Thyroid gland (tissue), 4 donors: ENCODE results near the gene ALG8. TPM values are rescaled to one million over a fixed set of nuclear protein-coding genes. Genes with fewer than 3 reads are reported as not detected.

ENCODE experiments used
- DNase-seq, 2 donors: peaks; one replicate each; pipeline ENCODE4 v3.0.0-alpha.2; 2019
- H3K27ac ChIP-seq, 3 donors: fragments of 200-600 bp; sonication (generic); 1 replicate in 2 of 3; 2 replicates in 1 of 3; pipeline ENCODE4 v1.5.1; 2016 to 2019; ENCODE audit warnings: mild to moderate bottlenecking in 1 of 3, moderate library complexity in 1 of 3
- H3K27me3 ChIP-seq: fragments of 200-600 bp; sonication (generic); one replicate; pipeline ENCODE4 v1.5.1; 2019
- H3K36me3 ChIP-seq, 2 donors: fragments of 200-600 bp; sonication (generic); one replicate each; pipeline ENCODE4 v1.5.1; 2016 to 2019
- H3K4me1 ChIP-seq, 2 donors: fragments of 200-600 bp; sonication (generic); one replicate each; pipeline ENCODE4 v1.5.1; 2017 to 2019
- H3K4me3 ChIP-seq, 3 donors: fragments of 200-600 bp; sonication (generic); replicated peaks in 1 of 3; 1 replicate in 2 of 3; 2 replicates in 1 of 3; pipeline ENCODE4 v1.5.1; 2016; ENCODE audit warnings: mild to moderate bottlenecking in 1 of 3
- H3K9me3 ChIP-seq: fragments of 200-600 bp; sonication (generic); one replicate; pipeline ENCODE4 v1.5.1; 2017
- POLR2A ChIP-seq, 2 donors: fragments of 450-650 bp; IDR thresholded peaks; one replicate each; pipeline ENCODE4 v1.6.1; 2017; ENCODE audit warnings: antibody characterized with exemption in 2 of 2, mild to moderate bottlenecking in 2 of 2, moderate library complexity in 1 of 2
- WGBS, 2 donors: methylation state at CpG; one replicate each; pipeline ENCODE4 v1.1.5; 2017; 5-methylcytosine and 5-hydroxymethylcytosine counted together
- intact Hi-C: fragments of 100-400 bp; cut with DNase I; formaldehyde crosslinking; loops from one replicate; pipeline ENCODE4 v1.15.1; 2023
- total RNA-seq, 4 donors: library from RNA; depleted of rRNA; stranded (reverse); fragments of >200 nt; gene quantifications; one replicate each; pipeline ENCODE4 v1.2.3, GENCODE V29; 2016
- TF ChIP-seq, protein P1 (sequence below), 6 experiments: fragments of 200-600 bp in 3 of 6; fragments of 450-650 bp in 3 of 6; sonication (generic) in 3 of 6; IDR thresholded peaks; one replicate each; pipeline ENCODE4 v1.5.1; 2016 to 2019; ENCODE audit warnings: antibody characterized with exemption in 6 of 6, mild to moderate bottlenecking in 2 of 6, inconsistent platforms in 1 of 6, moderate library complexity in 1 of 6

The ALG8 gene
- total RNA-seq, 4 donors from 2014 or later: 49.6 to 86.7 (median 52.5) TPM

DNA sequence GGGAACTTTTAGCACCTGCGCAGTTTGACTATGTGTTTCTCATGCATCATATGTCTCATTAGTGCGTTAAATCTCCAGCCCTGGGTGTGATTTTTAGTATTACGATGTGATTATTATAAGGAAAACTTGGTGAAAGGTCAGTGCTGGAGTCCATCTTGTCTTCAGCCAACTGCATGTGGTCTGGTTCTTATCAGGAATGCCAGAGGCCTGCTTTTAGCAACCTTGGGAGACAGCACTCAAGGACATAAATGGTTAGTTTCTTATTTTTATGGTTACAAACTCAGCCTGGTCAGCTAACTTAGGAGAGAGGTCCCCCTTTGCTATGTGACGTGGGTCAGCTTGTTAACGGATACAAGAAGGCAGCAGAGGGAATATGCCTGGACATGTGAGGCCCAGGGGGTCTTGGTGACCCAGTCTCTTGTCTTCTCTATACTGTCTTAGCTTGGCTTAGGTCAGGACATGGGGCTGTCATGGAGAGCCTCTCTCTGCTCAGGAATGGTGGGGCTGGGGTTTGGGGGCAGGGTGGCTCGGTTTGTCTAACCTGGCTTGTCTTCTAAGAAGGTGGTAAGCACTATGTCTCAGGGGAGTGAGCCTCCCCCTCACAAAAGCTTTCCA lies 27.5 kb upstream of the ALG8 start:
- WGBS, 2 donors: 90 to 92% methylated on average over 6 of the region's 6 CpGs
- no peak for TF ChIP-seq POLR2A (IDR thresholded peaks at IDR 0.05)
- TF ChIP-seq, protein P1, sequence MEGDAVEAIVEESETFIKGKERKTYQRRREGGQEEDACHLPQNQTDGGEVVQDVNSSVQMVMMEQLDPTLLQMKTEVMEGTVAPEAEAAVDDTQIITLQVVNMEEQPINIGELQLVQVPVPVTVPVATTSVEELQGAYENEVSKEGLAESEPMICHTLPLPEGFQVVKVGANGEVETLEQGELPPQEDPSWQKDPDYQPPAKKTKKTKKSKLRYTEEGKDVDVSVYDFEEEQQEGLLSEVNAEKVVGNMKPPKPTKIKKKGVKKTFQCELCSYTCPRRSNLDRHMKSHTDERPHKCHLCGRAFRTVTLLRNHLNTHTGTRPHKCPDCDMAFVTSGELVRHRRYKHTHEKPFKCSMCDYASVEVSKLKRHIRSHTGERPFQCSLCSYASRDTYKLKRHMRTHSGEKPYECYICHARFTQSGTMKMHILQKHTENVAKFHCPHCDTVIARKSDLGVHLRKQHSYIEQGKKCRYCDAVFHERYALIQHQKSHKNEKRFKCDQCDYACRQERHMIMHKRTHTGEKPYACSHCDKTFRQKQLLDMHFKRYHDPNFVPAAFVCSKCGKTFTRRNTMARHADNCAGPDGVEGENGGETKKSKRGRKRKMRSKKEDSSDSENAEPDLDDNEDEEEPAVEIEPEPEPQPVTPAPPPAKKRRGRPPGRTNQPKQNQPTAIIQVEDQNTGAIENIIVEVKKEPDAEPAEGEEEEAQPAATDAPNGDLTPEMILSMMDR (IDR thresholded peaks at IDR 0.05): no peak
- H3K4me3 ChIP-seq: no peak overlapping the region
- no peaks in the 10 kb centered on the region for H3K9me3 ChIP-seq
- no peak for DNase-seq
- no peaks in the 10 kb centered on the region for H3K27me3 ChIP-seq
- H3K36me3 ChIP-seq: no peaks in the 10 kb centered on the region
- peaks cover 22 to 58% of the 10 kb centered on the region in 2 donors for H3K4me1 ChIP-seq
- peak overlapping the region in 2 of 3 donors; percentile 32 to 99 for H3K27ac ChIP-seq
- intact Hi-C loops: no loop called here

DNA sequence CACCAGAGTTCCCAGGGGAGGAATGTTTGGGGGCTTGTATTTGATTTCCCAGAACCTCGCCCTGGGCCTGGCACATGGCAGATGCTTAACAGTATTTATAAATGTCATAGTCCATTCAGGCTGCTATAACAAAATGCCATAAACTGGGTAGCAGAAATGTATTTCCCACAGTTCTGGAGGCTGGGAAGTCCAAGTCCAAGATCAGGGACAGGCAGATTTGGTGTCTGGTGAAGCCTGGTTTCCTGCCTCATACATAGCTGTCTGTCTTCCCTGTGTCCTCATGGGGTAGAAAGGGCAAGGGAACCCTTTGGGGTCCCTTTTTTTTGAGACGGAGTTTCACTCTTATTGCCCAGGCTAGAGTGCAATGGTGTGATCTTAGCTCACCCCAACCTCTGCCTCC lies 25.0 kb upstream of the ALG8 start:
- intact Hi-C loops: no loop called here

DNA sequence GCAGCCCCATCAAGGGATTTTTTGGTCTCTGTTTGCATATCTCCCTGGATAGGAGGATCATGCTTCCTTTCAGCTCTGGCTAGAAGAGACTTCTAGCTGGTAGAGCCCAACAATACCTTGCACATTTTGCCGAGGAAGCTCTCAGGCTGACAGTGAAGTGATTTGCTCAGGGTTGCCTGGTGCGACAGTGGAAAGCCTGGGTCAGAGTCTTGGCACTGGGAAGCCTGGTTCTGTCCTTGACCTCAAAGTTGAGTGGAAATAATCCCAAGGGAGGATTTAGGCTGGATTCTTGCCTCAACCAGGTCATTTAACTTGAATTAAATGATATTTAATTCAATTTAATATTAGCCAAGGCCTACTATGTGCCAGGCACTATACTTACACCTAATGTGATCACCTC lies 24.4 kb upstream of the ALG8 start:
- no peak overlapping the region for H3K4me3 ChIP-seq
- no peaks in the 10 kb centered on the region for H3K36me3 ChIP-seq
- DNase-seq: no peak
- H3K4me1 ChIP-seq: peaks cover 15 to 54% of the 10 kb centered on the region in 2 donors
- intact Hi-C loops: no loop called here
- TF ChIP-seq, protein P1 (IDR thresholded peaks at IDR 0.05): no peak
- TF ChIP-seq POLR2A (IDR thresholded peaks at IDR 0.05): no peak
- H3K9me3 ChIP-seq: no peaks in the 10 kb centered on the region
- no peaks in the 10 kb centered on the region for H3K27me3 ChIP-seq
- WGBS, 2 donors: 42% methylated on average over 2 of the region's 2 CpGs
- peak overlapping the region in 2 of 3 donors; percentile 4 to 22 for H3K27ac ChIP-seq

More for the DNA sequence above, 25.0 kb upstream of the ALG8 start:
- no peaks in the 10 kb centered on the region for H3K36me3 ChIP-seq
- no peaks in the 10 kb centered on the region for H3K27me3 ChIP-seq
- no peak for DNase-seq
- peak overlapping the region in 1 of 3 donors; percentile 22 for H3K27ac ChIP-seq
- H3K9me3 ChIP-seq: no peaks in the 10 kb centered on the region
- WGBS, 2 donors: 96 to 97% methylated on average over 2 of the region's 2 CpGs
- peaks cover 15 to 54% of the 10 kb centered on the region in 2 donors for H3K4me1 ChIP-seq
- no peak overlapping the region for H3K4me3 ChIP-seq
- no peak for TF ChIP-seq POLR2A (IDR thresholded peaks at IDR 0.05)
- TF ChIP-seq, protein P1 (IDR thresholded peaks at IDR 0.05): no peak

DNA sequence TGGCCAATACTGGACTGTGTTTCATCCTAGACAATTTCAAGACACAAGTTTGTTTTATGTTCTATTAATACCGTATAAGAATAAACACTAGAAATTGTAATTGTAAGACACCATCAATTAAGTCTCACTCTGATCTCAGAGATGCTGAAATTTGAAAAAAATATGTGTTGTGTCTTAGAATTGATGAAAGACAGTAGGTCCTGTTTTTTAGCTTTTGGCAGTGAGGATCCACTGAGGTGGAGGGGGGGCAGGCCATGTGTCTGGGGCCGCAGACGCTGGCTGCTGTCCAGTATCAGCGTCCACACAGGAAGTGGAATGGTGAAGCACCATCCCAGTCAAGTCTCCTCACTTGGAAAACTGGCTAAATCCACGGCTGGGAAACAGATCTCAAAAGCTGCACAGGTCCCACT lies 22.5 kb upstream of the ALG8 start:
- Histone ChIP-seq H3K4me1 (peaks cover 3 to 46% of the 10 kb centered on the region in 2 donors), H3K27ac (peak overlapping the region in 2 of 3 donors; percentile 4 to 24), H3K4me3 (no peak overlapping the region), H3K9me3 (no peaks in the 10 kb centered on the region), H3K36me3 (no peaks in the 10 kb centered on the region), H3K27me3 (no peaks in the 10 kb centered on the region)
- DNase-seq: peak in 1 of 2 donors; percentile 41
- WGBS, 2 donors: 42 to 43% methylated on average over 5 of the region's 5 CpGs
- intact Hi-C loops: no loop called here
- TF ChIP-seq POLR2A (IDR thresholded peaks at IDR 0.05): no peak
- TF ChIP-seq, protein P1 (IDR thresholded peaks at IDR 0.05): no peak

DNA sequence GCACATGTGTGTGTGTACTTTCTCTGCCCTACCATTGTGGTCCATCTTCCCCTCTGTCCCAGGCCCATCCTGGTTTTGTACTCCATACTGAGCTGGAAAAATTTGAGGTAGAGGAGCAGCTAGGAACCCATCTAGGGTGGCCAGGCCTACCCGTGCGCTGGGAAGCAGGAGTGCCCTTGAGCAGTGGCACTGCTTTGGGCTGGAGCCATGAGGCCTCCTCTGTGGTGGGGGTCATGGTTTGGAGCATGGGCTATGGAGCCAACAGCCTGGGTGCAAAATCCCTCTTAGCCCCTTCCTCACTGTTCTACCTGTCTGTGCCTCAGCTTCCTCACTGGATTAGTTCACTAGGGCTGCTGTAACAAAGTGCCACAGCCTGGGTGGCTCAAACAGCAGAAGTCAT lies 21.9 kb upstream of the ALG8 start:
- TF ChIP-seq, protein P1 (IDR thresholded peaks at IDR 0.05): no peak
- TF ChIP-seq POLR2A (IDR thresholded peaks at IDR 0.05): no peak
- intact Hi-C loops: no loop called here
- no peaks in the 10 kb centered on the region for H3K27me3 ChIP-seq
- no peak for DNase-seq
- H3K4me1 ChIP-seq: peaks cover 3 to 46% of the 10 kb centered on the region in 2 donors
- H3K4me3 ChIP-seq: no peak overlapping the region
- WGBS, 2 donors: 85% methylated on average over 2 of the region's 2 CpGs; no CpG with 5 or more reads in 1 of the 2 donors
- no peaks in the 10 kb centered on the region for H3K36me3 ChIP-seq
- peak overlapping the region in 1 of 3 donors; percentile 24 for H3K27ac ChIP-seq
- H3K9me3 ChIP-seq: no peaks in the 10 kb centered on the region
